HEK293 (cell line): ENCODE measurements around the gene MPV17.

Experiments
- CTCF ChIP-seq: fragments of 450-650 bp; formaldehyde crosslinking; IDR thresholded peaks from 2 replicates; pipeline ENCODE4 v1.5.1; 2016; ENCODE audit warnings: missing biosample characterization, missing genetic modification characterization
- OSR2 ChIP-seq: fragments of 450-650 bp; formaldehyde crosslinking; IDR thresholded peaks from 2 replicates; pipeline ENCODE4 v1.5.1; 2016; ENCODE audit warnings: missing biosample characterization, missing genetic modification characterization
- ZBTB1 ChIP-seq: fragments of 450-650 bp; formaldehyde crosslinking; IDR thresholded peaks from 2 replicates; pipeline ENCODE4 v1.5.1; 2016; ENCODE audit warnings: missing biosample characterization, missing genetic modification characterization
- ZBTB26 ChIP-seq: fragments of 450-650 bp; formaldehyde crosslinking; optimal IDR thresholded peaks from 2 replicates; pipeline ENCODE3; 2016; ENCODE audit warnings: missing biosample characterization, mild to moderate bottlenecking, missing genetic modification characterization
- ZBTB49 ChIP-seq: fragments of 450-650 bp; formaldehyde crosslinking; IDR thresholded peaks from 2 replicates; pipeline ENCODE4 v1.5.1; 2016; ENCODE audit warnings: missing biosample characterization, missing genetic modification characterization, low read depth
- ZBTB6 ChIP-seq: fragments of 450-650 bp; formaldehyde crosslinking; IDR thresholded peaks from 2 replicates; pipeline ENCODE4 v1.5.1; 2017; ENCODE audit warnings: missing biosample characterization, missing genetic modification characterization
- ZNF146 ChIP-seq: fragments of 450-650 bp; formaldehyde crosslinking; IDR thresholded peaks from 2 replicates; pipeline ENCODE4 v1.5.1; 2016; ENCODE audit warnings: missing biosample characterization, missing genetic modification characterization
- ZNF335 ChIP-seq: fragments of 450-650 bp; formaldehyde crosslinking; conservative IDR thresholded peaks from 2 replicates; pipeline ENCODE4 v1.5.1; 2016; ENCODE audit warnings: missing biosample characterization, missing genetic modification characterization
- ZNF398 ChIP-seq: fragments of 450-650 bp; formaldehyde crosslinking; IDR thresholded peaks from 2 replicates; pipeline ENCODE4 v1.5.1; 2017; ENCODE audit warnings: missing biosample characterization, missing genetic modification characterization
- ZNF529 ChIP-seq: fragments of 450-650 bp; formaldehyde crosslinking; IDR thresholded peaks from 2 replicates; pipeline ENCODE4 v1.5.1; 2017; ENCODE audit warnings: missing genetic modification characterization, missing biosample characterization; ENCODE audit not compliant: insufficient replicate concordance
- ZNF561 ChIP-seq: fragments of 450-650 bp; IDR thresholded peaks from 2 replicates; pipeline ENCODE4 v1.5.1; 2018; ENCODE audit warnings: missing biosample characterization, missing genetic modification characterization, borderline replicate concordance
- ZSCAN18 ChIP-seq: fragments of 450-650 bp; formaldehyde crosslinking; IDR thresholded peaks from 2 replicates; pipeline ENCODE4 v1.5.1; 2016; ENCODE audit warnings: missing biosample characterization, missing genetic modification characterization

GRCh38 chr2:27263287-27264252, 59.3 kb downstream of the MPV17 start:
- TF ChIP-seq OSR2 (tag by site-specific recombination) (no peak), ZSCAN18 (tag by site-specific recombination) (no peak), CTCF (no peak), ZBTB49 (tag by site-specific recombination) (no peak), ZBTB1 (tag by site-specific recombination) (no peak), ZNF335 (tag by site-specific recombination) (peak; percentile 66), ZNF398 (tag by site-specific recombination) (peak; percentile 84), ZNF529 (tag by site-specific recombination) (no peak), ZNF146 (tag by site-specific recombination) (no peak), ZBTB26 (no peak), ZBTB6 (tag by site-specific recombination) (no peak), ZNF561 (no peak)
